AG04450 (cell line): Measurements from ENCODE around the gene KYAT1. TPM values are rescaled to one million over a fixed set of nuclear protein-coding genes. Genes with fewer than 3 reads are reported as not detected.
A peak's percentile ranks its signal among the peaks of the same experiment; 100 is the strongest.

Experiments
- CTCF ChIA-PET: fragments of 300-600, 350-600 bp; formaldehyde crosslinking; extraction: SDS; loops from one replicate; lab custom pipeline; 2022; ENCODE audit warnings: antibody characterized with exemption, inconsistent platforms; lab: Charles Lee
- POLR2A ChIA-PET: fragments of 350-600 bp; formaldehyde crosslinking; extraction: SDS; loops from one replicate; lab custom pipeline; 2021; ENCODE audit warnings: antibody characterized with exemption, inconsistent platforms; lab: Yijun Ruan, JAX
- DNase-seq: peaks from one replicate; pipeline ENCODE4 v3.0.0-alpha.2; 2011; ENCODE audit warnings: low read depth, low spot score
- H3K27ac ChIP-seq: one replicate; pipeline ENCODE4 v1.5.1; 2012; ENCODE audit warnings: low read depth, low read length, control low read depth
- H3K27me3 ChIP-seq: one replicate; pipeline ENCODE4 v1.6.0; 2012; ENCODE audit warnings: low read length; ENCODE audit not compliant: control insufficient read depth, insufficient read depth
- H3K4me3 ChIP-seq: 2 replicates; pipeline ENCODE4 v1.5.1; 2011; ENCODE audit warnings: mild to moderate bottlenecking, low read depth, low read length, control low read depth
- H3K9me3 ChIP-seq: 2 replicates; pipeline ENCODE4 v1.5.1; 2012; ENCODE audit warnings: low read length; ENCODE audit not compliant: control insufficient read depth, insufficient read depth
- polyA plus RNA-seq: library from polyadenylated mRNA; depleted of rRNA; stranded (reverse); fragments of >200 nt; gene quantifications from 2 replicates; pipeline ENCODE4 v1.2.3, GENCODE V29; 2011; rRNA removed
- TF ChIP-seq, protein P1 (sequence below): IDR thresholded peaks from 2 replicates; pipeline ENCODE4 v1.5.1; 2011; ENCODE audit warnings: low read depth, low read length, control low read depth, inconsistent platforms

Gene KYAT1
- polyA plus RNA-seq, 1 experiment = 5.2 TPM

DNA sequence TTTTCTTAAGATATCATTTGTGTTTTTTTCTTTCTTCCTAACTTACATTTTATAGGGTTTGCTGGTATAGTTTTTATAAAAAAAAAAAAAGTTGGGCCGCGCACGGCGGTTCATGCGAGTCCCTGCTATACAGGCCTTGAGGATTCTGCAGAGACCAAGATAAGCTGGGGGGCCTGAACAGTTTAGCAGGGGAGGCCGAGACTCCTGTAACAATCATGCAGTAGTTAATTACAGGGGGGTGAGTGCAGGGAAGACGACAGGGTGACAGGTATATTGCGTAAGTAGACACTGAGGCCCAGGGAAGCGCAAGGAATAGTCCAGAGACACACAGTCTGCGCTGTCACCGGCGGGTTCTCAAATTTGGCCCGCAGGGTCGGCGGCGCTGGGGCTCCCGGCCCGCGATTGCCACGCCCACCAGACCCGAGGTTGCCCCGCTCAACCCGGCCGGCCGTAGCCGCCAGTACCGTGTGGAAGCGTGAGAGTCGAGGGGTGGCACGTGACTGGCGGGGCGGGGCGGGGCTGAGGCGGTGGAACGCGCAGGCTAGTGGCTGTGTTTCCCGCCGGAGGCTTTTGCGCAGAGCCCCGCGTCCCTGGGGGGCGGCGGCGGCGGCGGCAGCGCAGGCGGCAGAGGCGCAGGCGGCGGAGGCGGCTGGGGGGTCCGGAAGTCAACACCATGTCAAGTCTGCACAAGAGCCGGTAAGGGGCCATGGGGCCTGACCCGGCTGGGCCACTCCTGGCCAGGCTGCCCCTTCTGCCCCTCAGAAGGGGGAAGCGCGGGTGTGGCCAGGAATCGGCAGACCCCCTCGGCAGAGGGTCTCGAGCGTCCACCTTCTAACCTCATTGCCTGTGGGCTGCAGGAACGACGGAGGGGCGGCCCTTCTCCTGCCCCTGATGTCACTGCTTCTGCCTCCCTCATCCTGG lies 94.8 kb downstream of the KYAT1 start, which contains the start of gene TBC1D13:
TBC1D13 (plus strand) TSS at position 573 of the 921 bp plus-strand sequence; CDS start at position 674, 101 bp downstream.
- POLR2A ChIA-PET = no interaction called here
- CTCF ChIA-PET = interaction anchor here (2.7 kb wide), 1 partner anchor 85 kb away, joined by 8 read pairs; the partner anchor contains the start of gene PKN3

DNA sequence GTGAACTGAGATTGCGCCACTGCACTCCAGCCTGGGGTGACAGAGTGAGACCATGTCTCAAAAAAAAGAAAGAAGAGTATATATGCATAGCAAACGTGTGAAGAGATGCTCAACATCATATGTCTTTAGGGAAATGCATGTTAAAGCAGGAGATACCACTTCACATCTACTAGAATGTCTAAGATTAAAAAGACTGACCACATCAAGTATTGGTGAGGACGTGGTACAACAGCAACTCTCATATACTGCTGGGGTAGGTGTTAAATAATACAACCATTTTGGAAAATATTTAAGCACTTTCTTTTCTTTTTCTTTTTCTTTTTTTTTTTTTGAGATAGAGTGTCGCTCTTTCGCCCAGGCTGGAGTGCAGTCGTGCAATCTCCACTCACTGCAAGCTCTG lies 96.3 kb downstream of the KYAT1 start:
- H3K4me3 ChIP-seq = no peak overlapping the region
- H3K27ac ChIP-seq = no peak overlapping the region
- POLR2A ChIA-PET = no interaction called here
- CTCF ChIA-PET = interaction anchor here (0.5 kb wide), 1 partner anchor 19 kb away, joined by 4 read pairs; no protein-coding TSS in a partner anchor
- H3K27me3 ChIP-seq = no peaks in the 10 kb centered on the region
- DNase-seq = no peak
- TF ChIP-seq, protein P1, sequence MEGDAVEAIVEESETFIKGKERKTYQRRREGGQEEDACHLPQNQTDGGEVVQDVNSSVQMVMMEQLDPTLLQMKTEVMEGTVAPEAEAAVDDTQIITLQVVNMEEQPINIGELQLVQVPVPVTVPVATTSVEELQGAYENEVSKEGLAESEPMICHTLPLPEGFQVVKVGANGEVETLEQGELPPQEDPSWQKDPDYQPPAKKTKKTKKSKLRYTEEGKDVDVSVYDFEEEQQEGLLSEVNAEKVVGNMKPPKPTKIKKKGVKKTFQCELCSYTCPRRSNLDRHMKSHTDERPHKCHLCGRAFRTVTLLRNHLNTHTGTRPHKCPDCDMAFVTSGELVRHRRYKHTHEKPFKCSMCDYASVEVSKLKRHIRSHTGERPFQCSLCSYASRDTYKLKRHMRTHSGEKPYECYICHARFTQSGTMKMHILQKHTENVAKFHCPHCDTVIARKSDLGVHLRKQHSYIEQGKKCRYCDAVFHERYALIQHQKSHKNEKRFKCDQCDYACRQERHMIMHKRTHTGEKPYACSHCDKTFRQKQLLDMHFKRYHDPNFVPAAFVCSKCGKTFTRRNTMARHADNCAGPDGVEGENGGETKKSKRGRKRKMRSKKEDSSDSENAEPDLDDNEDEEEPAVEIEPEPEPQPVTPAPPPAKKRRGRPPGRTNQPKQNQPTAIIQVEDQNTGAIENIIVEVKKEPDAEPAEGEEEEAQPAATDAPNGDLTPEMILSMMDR = no peak
- peaks cover 13% of the 10 kb centered on the region for H3K9me3 ChIP-seq

More for the DNA sequence above, 94.8 kb downstream of the KYAT1 start, which contains the start of gene TBC1D13:
- Histone ChIP-seq H3K9me3 (peaks cover 7% of the 10 kb centered on the region), H3K27ac (peak within 1 kb of the TSS; percentile 52), H3K27me3 (no peaks in the 10 kb centered on the region), H3K4me3 (peak within 1 kb of the TSS; percentile 94)
- TF ChIP-seq, protein P1 = no peak
- DNase-seq = no peak

Other genes with a start within 250 kb of the KYAT1 start
- 10.9 and 16.7 TPM in 2 replicates for gene DYNC2I2, start 225.1 kb downstream of the KYAT1 start, polyA plus RNA-seq
- 193 and 259 TPM in 2 replicates for gene SET, start 192.7 kb downstream of the KYAT1 start, polyA plus RNA-seq
- 1.7 and 2.2 TPM in 2 replicates for gene PKN3, start 179.4 kb downstream of the KYAT1 start, polyA plus RNA-seq
- gene ZDHHC12, start 157.8 kb downstream of the KYAT1 start, polyA plus RNA-seq = 23.2 and 33.7 TPM in 2 replicates
- 28.0 and 38.4 TPM in 2 replicates for gene ZER1, start 110.0 kb downstream of the KYAT1 start, polyA plus RNA-seq
- gene TBC1D13, start 94.7 kb downstream of the KYAT1 start, polyA plus RNA-seq = 25.7 and 27.4 TPM in 2 replicates
- gene ENDOG, start 63.5 kb downstream of the KYAT1 start, polyA plus RNA-seq = 6.3 and 7.8 TPM in 2 replicates
- 19.1 and 24.7 TPM in 2 replicates for gene SPOUT1, start 52.2 kb downstream of the KYAT1 start, polyA plus RNA-seq
- 25.3 and 31.7 TPM in 2 replicates for gene LRRC8A, start 183 bp upstream of the KYAT1 start, polyA plus RNA-seq
- gene PHYHD1, start 39.0 kb upstream of the KYAT1 start, polyA plus RNA-seq = 9.3 and 11.6 TPM in 2 replicates
- gene DOLK, start 65.7 kb upstream of the KYAT1 start, polyA plus RNA-seq = 31.4 and 31.8 TPM in 2 replicates
- gene NUP188, start 65.7 kb upstream of the KYAT1 start, polyA plus RNA-seq = 46.3 and 52.1 TPM in 2 replicates
- 29.3 and 39.1 TPM in 2 replicates for gene SH3GLB2, start 146.4 kb upstream of the KYAT1 start, polyA plus RNA-seq
- 10.6 and 13.1 TPM in 2 replicates for gene MIGA2, start 154.7 kb upstream of the KYAT1 start, polyA plus RNA-seq
- 11.9 and 13.2 TPM in 2 replicates for gene DOLPP1, start 199.2 kb upstream of the KYAT1 start, polyA plus RNA-seq
- 24.3 and 29.3 TPM in 2 replicates for gene CRAT, start 228.8 kb upstream of the KYAT1 start, polyA plus RNA-seq
- 140 and 159 TPM in 2 replicates for gene PTPA, start 229.5 kb upstream of the KYAT1 start, polyA plus RNA-seq